Activated CD4-positive, alpha-beta T cell treated with anti-CD3 and anti-CD28 coated beads for 48 hours (primary cell): Measurements from ENCODE around the gene DLX3.

ENCODE experiments used
- DNase-seq: peaks from one replicate; pipeline ENCODE4 v3.0.0-alpha.2; 2020

DLX3 gene

DNA sequence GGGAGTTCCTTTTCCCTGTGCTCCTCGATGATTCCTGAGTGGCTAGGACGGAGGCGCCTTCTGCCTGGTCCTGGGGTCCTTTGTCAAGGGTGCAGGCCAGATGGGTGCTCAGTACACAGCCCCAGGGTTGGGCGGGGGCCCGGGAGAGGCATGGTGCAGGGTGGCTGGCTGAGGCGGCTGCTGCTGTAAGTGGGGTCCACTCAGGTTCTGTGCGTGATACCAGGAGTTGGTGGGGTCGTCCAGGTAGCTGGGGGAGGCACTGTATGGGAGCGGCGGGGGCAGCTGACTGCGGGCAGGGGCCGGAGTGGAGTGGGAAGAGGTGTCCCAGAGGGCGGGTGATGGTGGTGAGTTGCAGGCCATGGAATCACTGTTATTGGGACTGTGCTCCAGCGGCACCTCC, 3.6 kb downstream of the DLX3 start:
- DNase-seq: no peak

DNA sequence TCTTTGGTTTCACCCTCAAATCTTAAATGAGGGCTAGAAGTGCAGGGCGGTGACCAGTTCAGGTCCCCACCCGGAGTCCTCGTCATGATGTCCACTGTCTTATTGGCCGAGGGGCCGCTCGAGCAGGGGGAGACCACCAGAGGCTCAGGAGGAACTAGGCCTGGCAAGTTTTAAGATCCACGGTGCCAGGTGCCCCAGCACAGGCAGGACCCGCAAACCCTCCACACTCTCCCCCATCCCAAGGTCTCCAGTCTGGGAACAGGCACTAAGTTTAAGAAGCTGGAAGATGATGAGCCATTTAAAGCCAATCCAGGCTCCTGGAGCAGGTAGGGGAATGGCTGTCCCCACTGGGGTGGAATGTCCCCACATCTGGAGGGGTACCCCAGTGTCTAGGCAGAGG, 4.1 kb downstream of the DLX3 start:
- DNase-seq: no peak

DNA sequence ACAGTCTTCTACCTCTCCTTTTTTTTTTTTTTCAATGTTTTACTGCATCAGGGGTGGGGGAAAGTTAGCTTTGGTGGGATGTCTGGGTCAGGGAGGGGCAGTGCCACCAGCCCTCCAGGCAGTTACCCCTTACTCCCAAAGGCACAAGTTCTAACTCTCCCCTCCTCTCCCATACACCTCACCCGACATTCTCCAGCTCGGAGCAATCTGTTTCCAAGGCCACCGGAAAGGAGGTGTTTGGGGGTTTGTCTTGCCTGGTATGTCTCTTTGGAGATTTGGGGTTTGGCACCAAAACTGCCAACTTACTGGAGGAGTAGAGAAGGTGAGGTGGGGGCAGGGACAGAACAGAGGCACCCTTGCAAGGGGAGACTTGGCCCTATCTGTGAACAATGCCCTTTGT, 4.7 kb downstream of the DLX3 start:
- DNase-seq: no peak

DNA sequence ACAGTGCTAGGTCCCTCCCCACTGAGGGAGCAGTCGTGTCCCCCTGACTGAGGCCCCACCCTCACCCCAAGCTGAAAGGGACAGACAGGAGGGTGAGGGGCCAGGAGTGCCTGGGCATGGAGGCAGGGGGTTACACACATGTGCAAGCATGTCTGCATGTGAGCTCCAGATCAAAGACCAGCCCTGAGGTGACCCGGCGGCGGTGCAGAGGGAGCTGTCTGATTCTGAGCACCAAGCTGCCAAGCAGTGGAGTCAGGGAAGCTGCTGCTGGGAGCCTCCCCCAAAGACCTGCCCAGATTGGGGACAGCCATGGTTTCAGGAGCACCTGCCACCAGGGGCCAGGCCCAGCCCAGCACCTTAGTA, 5.5 kb downstream of the DLX3 start:
- no peak for DNase-seq

- DNase-seq: no peak
Measured at GRCh38 chr17:49987681-49988441, 7.2 kb downstream of the DLX3 start.

DNA sequence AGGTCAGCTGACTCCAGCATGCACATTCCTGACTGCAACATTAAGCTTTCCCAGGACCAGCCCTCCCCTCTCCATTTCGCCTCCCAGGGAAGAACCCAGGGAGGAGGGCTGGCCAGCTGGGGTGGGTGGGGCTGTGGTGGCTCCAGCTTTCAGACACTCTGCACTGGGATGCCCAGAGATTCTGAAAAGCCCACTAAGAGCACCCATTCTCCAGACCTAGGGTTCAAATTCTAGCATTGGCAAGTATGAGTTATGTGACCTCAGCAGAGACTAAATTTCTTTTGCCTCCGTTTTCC, 7.8 kb downstream of the DLX3 start:
- no peak for DNase-seq

- DNase-seq: no peak
Measured at GRCh38 chr17:49986396-49987289, 8.4 kb downstream of the DLX3 start.

GRCh38 chr17:49985310-49985990, 9.6 kb downstream of the DLX3 start:
- no peak for DNase-seq

DNA sequence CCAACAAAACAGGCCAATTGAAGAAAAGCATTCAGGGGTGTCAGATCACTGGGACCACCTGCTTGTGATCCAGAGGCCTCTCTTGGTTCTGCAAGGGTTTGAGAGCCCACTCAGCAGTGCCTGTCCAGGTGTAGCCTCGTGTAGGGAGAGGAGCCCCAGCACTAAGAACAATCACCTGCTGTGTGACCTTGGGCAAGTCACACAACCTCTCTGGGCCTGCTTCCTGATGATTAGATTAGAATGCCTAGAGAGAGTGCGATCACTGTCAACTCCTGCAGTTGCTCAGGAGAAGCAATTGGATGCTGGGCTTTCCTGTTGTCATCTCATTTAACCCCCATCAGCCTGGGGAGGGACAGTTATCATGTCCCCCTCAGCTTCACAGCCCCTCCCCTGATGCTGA, 10.2 kb downstream of the DLX3 start:
- DNase-seq: no peak

GRCh38 chr17:49984283-49984682, 10.7 kb downstream of the DLX3 start:
- DNase-seq: no peak

- DNase-seq: no peak
Measured at GRCh38 chr17:49980703-49981197, 14.3 kb downstream of the DLX3 start.

- no peak for DNase-seq
Measured at GRCh38 chr17:49979748-49980479, 15.1 kb downstream of the DLX3 start.

DNA sequence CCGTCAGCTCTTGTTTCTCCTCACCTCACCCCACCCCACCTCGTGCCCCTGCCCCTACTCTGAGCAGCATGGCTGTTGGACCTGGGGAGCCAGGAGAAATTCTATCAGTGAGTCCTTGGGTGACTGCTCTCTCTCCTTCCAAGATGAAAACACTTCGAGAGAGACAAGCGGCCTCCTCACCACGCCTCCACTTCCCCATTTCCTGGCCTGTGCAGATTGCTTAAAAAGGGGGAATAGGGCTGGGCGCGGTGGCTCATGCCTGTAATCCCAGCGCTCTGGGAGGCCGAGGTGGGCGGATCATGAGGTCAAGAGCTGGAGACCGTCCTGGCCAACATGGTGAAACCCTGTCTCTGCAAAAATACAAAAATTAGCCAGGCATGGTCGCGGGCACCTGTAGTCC, 16.5 kb downstream of the DLX3 start:
- DNase-seq: no peak

GRCh38 chr17:49977463-49978389, 17.3 kb downstream of the DLX3 start:
- no peak for DNase-seq

- no peak for DNase-seq
Measured at GRCh38 chr17:49976828-49977202, 18.2 kb downstream of the DLX3 start.

DNA sequence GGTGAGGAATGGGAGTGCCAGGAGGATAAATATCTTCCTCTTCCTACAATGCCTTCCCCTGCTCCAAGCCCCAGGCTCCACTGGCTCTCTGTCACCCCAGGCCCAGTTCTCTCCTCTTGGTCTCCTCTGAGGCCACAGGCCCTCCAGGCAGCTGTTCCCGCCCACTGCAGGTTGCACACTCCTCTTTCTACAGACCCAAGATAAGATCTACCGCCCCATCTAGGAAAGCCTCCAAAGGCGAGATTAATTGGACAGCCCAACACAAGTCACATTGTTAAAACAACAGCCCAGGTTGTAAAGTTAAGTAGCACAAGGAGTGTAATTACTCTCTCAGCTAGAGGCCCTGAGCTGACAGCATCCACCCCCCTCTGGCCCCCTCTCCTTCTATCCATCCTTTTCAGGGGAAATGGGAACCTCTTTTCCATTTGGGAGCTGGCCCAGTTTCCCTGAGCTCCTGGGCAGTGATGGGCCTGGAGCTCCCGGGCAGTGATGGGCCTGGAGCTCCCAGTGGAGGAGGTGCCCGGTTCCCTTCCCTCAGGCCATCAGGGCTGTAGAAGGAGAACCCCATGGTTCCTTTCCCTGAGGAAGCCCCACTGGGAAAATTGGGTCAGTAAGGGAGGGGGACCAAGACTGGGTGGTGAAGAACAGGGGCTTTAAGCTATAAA, 18.7 kb downstream of the DLX3 start:
- no peak for DNase-seq

DNA sequence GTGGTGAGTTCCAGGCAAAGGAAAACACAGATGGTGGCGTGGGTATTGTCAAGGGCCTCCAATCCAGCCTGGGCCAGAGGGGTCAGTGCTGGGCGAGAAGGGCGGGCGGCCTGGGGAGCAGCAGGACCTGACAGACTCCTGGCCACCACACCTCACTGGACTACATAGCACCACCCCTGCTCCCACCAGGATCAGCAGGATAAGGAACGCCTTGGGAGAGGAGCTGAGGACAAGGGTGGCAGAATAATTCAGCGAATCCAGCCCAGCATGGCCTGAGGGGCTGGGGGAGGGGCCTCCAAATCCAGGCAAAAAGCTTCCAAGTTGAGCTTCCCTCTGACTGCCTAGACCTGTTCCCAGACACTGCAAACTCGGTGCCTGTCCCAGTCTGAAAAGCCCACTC, 19.5 kb downstream of the DLX3 start:
- DNase-seq: no peak

DNA sequence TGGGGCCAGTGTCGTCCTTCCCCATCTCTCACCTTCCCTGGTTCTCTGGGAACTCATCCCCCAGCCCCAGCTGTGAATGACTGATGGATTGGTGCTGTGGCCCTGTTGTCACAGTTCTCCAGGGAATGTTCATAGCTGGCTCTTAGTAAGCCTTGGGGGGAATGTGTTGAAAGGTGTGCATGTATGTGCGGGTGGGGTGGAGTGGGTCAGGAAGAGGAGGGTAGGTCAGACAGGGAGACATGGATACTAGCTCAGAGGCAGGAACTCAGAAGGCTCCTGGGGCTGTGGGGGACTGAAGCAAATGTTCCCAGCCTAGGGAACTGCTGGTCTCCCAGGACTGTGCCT, 21.8 kb downstream of the DLX3 start:
- DNase-seq: no peak

GRCh38 chr17:49972486-49973270, 22.3 kb downstream of the DLX3 start:
- DNase-seq: no peak

GRCh38 chr17:49971848-49972485, 23.1 kb downstream of the DLX3 start:
- DNase-seq: no peak
